Neural cell (in vitro differentiated cells): ENCODE measurements around the gene PDE1A. TPM values are rescaled to one million over a fixed set of nuclear protein-coding genes. Genes with fewer than 3 reads are reported as not detected.

ENCODE experiments used
- H2AFZ ChIP-seq: fragments of 200-600, 300-800 bp; sonication (generic), shearing (Covaris generic); 2 replicates; pipeline ENCODE4 v1.6.0; 2014; ENCODE audit warnings: low read depth, mild to moderate bottlenecking, antibody characterized with exemption, low read length, moderate library complexity
- H3F3A ChIP-seq: fragments of 200-600 bp; shearing (Covaris generic); 2 replicates; pipeline ENCODE4 v1.6.1; 2016; ENCODE audit warnings: mild to moderate bottlenecking, moderate library complexity, mixed read lengths, antibody characterized with exemption, low read length; ENCODE audit not compliant: insufficient read depth, poor library complexity, severe bottlenecking
- H3K27ac ChIP-seq: fragments of 200-600, 300-800 bp; sonication (generic), shearing (Covaris generic); 2 replicates; pipeline ENCODE4 v1.5.1; 2014; ENCODE audit warnings: mild to moderate bottlenecking, low read length, moderate library complexity
- H3K27me3 ChIP-seq: fragments of 300-800, 200-600 bp; sonication (generic), shearing (Covaris generic); 2 replicates; pipeline ENCODE4 v1.6.0; 2014; ENCODE audit warnings: mild to moderate bottlenecking, low read depth, low read length, moderate library complexity; ENCODE audit not compliant: insufficient read depth
- H3K36me3 ChIP-seq: fragments of 300-800, 200-600 bp; sonication (generic), shearing (Covaris generic); 2 replicates; pipeline ENCODE4 v1.5.1; 2014; ENCODE audit warnings: mild to moderate bottlenecking, antibody characterized with exemption, low read length, moderate library complexity; ENCODE audit not compliant: insufficient read depth
- H3K4me2 ChIP-seq: fragments of 300-800, 200-600 bp; sonication (generic), shearing (Covaris generic); 2 replicates; pipeline ENCODE4 v1.6.0; 2014; ENCODE audit warnings: mild to moderate bottlenecking, low read length
- H3K4me3 ChIP-seq: fragments of 300-800, 200-600 bp; sonication (generic), shearing (Covaris generic); 2 replicates; pipeline ENCODE4 v1.5.1; 2014; ENCODE audit warnings: mild to moderate bottlenecking, low read length, moderate library complexity
- H3K79me2 ChIP-seq: fragments of 200-600 bp; shearing (Covaris generic); replicated peaks from 2 replicates; pipeline ENCODE4 v1.6.0; 2014; ENCODE audit warnings: mild to moderate bottlenecking, low read length, moderate library complexity; ENCODE audit not compliant: insufficient read depth
- H3K9ac ChIP-seq: fragments of 300-800, 200-600 bp; sonication (generic), shearing (Covaris generic); 2 replicates; pipeline ENCODE4 v1.6.1; 2016; ENCODE audit warnings: mild to moderate bottlenecking, low read length, mixed read lengths
- H3K9me2 ChIP-seq: fragments of 200-600 bp; shearing (Covaris generic); 2 replicates; pipeline ENCODE4 v1.6.1; 2016; ENCODE audit warnings: mild to moderate bottlenecking, low read length, mixed read lengths; ENCODE audit not compliant: insufficient read depth
- H3K9me3 ChIP-seq: fragments of 200-600, 300-800 bp; sonication (generic), shearing (Covaris generic); 2 replicates; pipeline ENCODE4 v1.6.1; 2016; ENCODE audit warnings: mild to moderate bottlenecking, mixed run types, low read length, moderate library complexity, mixed read lengths
- H4K20me1 ChIP-seq: fragments of 200-600 bp; shearing (Covaris generic); 2 replicates; pipeline ENCODE4 v1.6.1; 2016; ENCODE audit warnings: mild to moderate bottlenecking, mixed run types; ENCODE audit not compliant: insufficient read depth
- EZH2 ChIP-seq: fragments of 200-600, 300-800 bp; shearing (Covaris generic), sonication (generic); IDR thresholded peaks from 2 replicates; pipeline ENCODE4 v1.6.1; 2014; ENCODE audit warnings: antibody characterized with exemption, low read length, borderline replicate concordance, mild to moderate bottlenecking; ENCODE audit not compliant: insufficient read depth, poor library complexity, severe bottlenecking
- TAF1 ChIP-seq: IDR thresholded peaks from 2 replicates; pipeline ENCODE4 v1.6.1; 2012; ENCODE audit warnings: low read depth
- polyA plus RNA-seq: library from polyadenylated mRNA; depleted of rRNA; stranded (reverse); fragments of >200 nt; gene quantifications from 2 replicates; pipeline ENCODE4 v1.2.3, GENCODE V29; 2014
- TF ChIP-seq, protein P1 (sequence below): IDR thresholded peaks from 2 replicates; pipeline ENCODE4 v1.6.1; 2012; ENCODE audit warnings: borderline replicate concordance
- TF ChIP-seq, protein P2 (sequence below): fragments of 450-650 bp; IDR thresholded peaks from 2 replicates; pipeline ENCODE4 v1.5.1; 2014; ENCODE audit warnings: antibody characterized with exemption, mild to moderate bottlenecking, moderate library complexity; ENCODE audit not compliant: poor library complexity, severe bottlenecking

The PDE1A gene
- polyA plus RNA-seq, 1 donor from 2014 or later, result 1.6 TPM

DNA sequence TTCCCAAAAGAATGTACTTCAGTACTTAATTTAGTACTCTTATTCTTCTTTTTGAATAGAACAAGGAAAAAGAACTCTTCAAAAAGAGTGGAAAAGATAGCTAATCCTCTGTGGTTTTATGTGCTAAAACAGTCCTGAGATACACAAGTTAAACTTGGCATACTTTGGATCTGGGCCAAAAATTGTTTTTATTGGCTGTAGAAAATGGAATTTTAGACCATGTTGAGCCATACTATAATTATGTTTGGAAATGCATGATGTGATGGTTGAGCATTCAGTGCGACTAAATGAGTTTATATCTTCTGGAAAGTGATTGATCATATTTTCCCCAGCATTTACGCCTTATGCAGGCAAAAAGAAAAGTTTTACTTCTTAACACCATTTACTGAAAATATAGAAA lies 18.0 kb upstream of the PDE1A start:
- H3K36me3 ChIP-seq, result no peaks in the 10 kb centered on the region
- TF ChIP-seq, protein P1, sequence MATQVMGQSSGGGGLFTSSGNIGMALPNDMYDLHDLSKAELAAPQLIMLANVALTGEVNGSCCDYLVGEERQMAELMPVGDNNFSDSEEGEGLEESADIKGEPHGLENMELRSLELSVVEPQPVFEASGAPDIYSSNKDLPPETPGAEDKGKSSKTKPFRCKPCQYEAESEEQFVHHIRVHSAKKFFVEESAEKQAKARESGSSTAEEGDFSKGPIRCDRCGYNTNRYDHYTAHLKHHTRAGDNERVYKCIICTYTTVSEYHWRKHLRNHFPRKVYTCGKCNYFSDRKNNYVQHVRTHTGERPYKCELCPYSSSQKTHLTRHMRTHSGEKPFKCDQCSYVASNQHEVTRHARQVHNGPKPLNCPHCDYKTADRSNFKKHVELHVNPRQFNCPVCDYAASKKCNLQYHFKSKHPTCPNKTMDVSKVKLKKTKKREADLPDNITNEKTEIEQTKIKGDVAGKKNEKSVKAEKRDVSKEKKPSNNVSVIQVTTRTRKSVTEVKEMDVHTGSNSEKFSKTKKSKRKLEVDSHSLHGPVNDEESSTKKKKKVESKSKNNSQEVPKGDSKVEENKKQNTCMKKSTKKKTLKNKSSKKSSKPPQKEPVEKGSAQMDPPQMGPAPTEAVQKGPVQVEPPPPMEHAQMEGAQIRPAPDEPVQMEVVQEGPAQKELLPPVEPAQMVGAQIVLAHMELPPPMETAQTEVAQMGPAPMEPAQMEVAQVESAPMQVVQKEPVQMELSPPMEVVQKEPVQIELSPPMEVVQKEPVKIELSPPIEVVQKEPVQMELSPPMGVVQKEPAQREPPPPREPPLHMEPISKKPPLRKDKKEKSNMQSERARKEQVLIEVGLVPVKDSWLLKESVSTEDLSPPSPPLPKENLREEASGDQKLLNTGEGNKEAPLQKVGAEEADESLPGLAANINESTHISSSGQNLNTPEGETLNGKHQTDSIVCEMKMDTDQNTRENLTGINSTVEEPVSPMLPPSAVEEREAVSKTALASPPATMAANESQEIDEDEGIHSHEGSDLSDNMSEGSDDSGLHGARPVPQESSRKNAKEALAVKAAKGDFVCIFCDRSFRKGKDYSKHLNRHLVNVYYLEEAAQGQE, result no peak
- no peak for TF ChIP-seq EZH2
- TF ChIP-seq, protein P2, sequence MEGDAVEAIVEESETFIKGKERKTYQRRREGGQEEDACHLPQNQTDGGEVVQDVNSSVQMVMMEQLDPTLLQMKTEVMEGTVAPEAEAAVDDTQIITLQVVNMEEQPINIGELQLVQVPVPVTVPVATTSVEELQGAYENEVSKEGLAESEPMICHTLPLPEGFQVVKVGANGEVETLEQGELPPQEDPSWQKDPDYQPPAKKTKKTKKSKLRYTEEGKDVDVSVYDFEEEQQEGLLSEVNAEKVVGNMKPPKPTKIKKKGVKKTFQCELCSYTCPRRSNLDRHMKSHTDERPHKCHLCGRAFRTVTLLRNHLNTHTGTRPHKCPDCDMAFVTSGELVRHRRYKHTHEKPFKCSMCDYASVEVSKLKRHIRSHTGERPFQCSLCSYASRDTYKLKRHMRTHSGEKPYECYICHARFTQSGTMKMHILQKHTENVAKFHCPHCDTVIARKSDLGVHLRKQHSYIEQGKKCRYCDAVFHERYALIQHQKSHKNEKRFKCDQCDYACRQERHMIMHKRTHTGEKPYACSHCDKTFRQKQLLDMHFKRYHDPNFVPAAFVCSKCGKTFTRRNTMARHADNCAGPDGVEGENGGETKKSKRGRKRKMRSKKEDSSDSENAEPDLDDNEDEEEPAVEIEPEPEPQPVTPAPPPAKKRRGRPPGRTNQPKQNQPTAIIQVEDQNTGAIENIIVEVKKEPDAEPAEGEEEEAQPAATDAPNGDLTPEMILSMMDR, result no peak
- no peak overlapping the region for H3K9ac ChIP-seq
- H3F3A ChIP-seq, result no peaks in the 10 kb centered on the region
- H3K4me3 ChIP-seq, result no peak overlapping the region
- H2AFZ ChIP-seq, result no peak overlapping the region
- H3K9me2 ChIP-seq, result no peaks in the 10 kb centered on the region
- H3K27me3 ChIP-seq, result no peaks in the 10 kb centered on the region
- H3K4me2 ChIP-seq, result no peak overlapping the region
- no peak overlapping the region for H3K27ac ChIP-seq
- no peaks in the 10 kb centered on the region for H4K20me1 ChIP-seq
- H3K79me2 ChIP-seq, result no peaks in the 10 kb centered on the region
- no peaks in the 10 kb centered on the region for H3K9me3 ChIP-seq

DNA sequence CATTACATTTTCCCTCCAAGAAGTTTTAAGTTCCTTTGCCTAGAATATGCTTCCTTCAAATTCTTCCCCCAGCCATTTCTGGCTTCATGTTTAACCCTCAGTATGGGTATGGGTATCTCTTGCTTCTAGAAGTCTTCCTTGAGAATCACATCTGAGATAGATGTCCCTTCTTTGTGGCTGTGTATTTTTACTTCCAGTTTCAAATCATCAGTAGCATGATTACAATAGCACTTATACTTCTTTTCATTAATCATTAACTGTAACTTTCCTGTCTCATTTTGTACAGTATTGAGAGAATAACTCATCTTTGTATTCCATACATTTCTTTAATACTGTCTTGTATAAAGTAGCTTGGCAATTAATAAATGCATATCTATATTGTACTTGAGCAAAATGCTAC lies 17.3 kb upstream of the PDE1A start:
- Histone ChIP-seq H3K4me3 (no peak overlapping the region), H3K79me2 (no peaks in the 10 kb centered on the region), H3K36me3 (no peaks in the 10 kb centered on the region), H3K27me3 (no peaks in the 10 kb centered on the region), H3F3A (no peaks in the 10 kb centered on the region), H3K9ac (no peak overlapping the region), H2AFZ (no peak overlapping the region), H3K4me2 (no peak overlapping the region), H3K9me3 (no peaks in the 10 kb centered on the region), H3K27ac (no peak overlapping the region), H3K9me2 (no peaks in the 10 kb centered on the region), H4K20me1 (no peaks in the 10 kb centered on the region)
- TF ChIP-seq, protein P1, result no peak
- TF ChIP-seq, protein P2, result no peak
- no peak for TF ChIP-seq TAF1
